Caco-2 (cell line): ENCODE data around the gene SYT9. TPM values are rescaled to one million over a fixed set of nuclear protein-coding genes. Genes with fewer than 3 reads are reported as not detected.
"Not testable (repeated sequence)": the region's sequence is repeated elsewhere in the genome, so short reads cannot be mapped to it uniquely, and the experiment has no call there.

Experiments used
- BruUV-seq: library from RNA; stranded (reverse); fragments of 400-500 nt; replicated peaks from 2 replicates; lab custom pipeline; 2021; lab: Mats Ljungman, UMichigan
- CTCF ChIA-PET: fragments of 300-600 bp; sonication (Branson Sonifier 250); formaldehyde crosslinking; loops from one replicate; lab custom pipeline; 2022; ENCODE audit warnings: antibody characterized with exemption; lab: Charles Lee
- POLR2A ChIA-PET: fragments of 300-600 bp; sonication (Branson Sonifier 250); formaldehyde crosslinking; loops from one replicate; lab custom pipeline; 2022; ENCODE audit warnings: antibody characterized with exemption; lab: Charles Lee
- DNase-seq, 2 experiments: peaks; one replicate each; pipeline versions ENCODE4 v3.0.0 to v3.0.0-alpha.2; 2020 to 2022
- H3K27me3 ChIP-seq: replicated peaks from 2 replicates; pipeline ENCODE4 v1.6.0; 2011; ENCODE audit warnings: low read length; ENCODE audit not compliant: control insufficient read depth, insufficient read depth
- H3K36me3 ChIP-seq: 2 replicates; pipeline ENCODE4 v1.5.1; 2011; ENCODE audit warnings: low read length; ENCODE audit not compliant: control insufficient read depth, insufficient read depth
- H3K4me1 ChIP-seq: fragments of 250-450 bp; sonication (Bioruptor Pico); 2 replicates; pipeline ENCODE4 v1.5.1; 2020; ENCODE audit warnings: mild to moderate bottlenecking
- H3K4me3 ChIP-seq: 2 replicates; pipeline ENCODE4 v1.5.1; 2011; ENCODE audit warnings: low read depth, mild to moderate bottlenecking, control low read depth, low read length
- H3K9me3 ChIP-seq: fragments of 250-450 bp; sonication (Bioruptor Pico); 2 replicates; pipeline ENCODE4 v1.5.1; 2020; ENCODE audit warnings: mild to moderate bottlenecking, moderate library complexity
- H3K27ac Mint-ChIP-seq: one replicate; pipeline ENCODE4 v1.8.0; 2022; ENCODE audit warnings: mixed read lengths; ENCODE audit not compliant: unreplicated experiment
- H3K27me3 Mint-ChIP-seq: one replicate; pipeline ENCODE4 v1.8.0; 2022; ENCODE audit warnings: mixed read lengths; ENCODE audit not compliant: insufficient read depth, unreplicated experiment
- H3K36me3 Mint-ChIP-seq: one replicate; pipeline ENCODE4 v1.8.0; 2022; ENCODE audit warnings: mild to moderate bottlenecking, mixed read lengths; ENCODE audit not compliant: insufficient read depth, unreplicated experiment
- H3K4me1 Mint-ChIP-seq: one replicate; pipeline ENCODE4 v1.8.0; 2022; ENCODE audit warnings: low read depth, mixed read lengths; ENCODE audit not compliant: unreplicated experiment
- H3K4me3 Mint-ChIP-seq: one replicate; pipeline ENCODE4 v1.8.0; 2022; ENCODE audit warnings: mild to moderate bottlenecking, moderate library complexity, mixed read lengths; ENCODE audit not compliant: unreplicated experiment
- H3K9me3 Mint-ChIP-seq: one replicate; pipeline ENCODE4 v1.8.0; 2022; ENCODE audit warnings: mixed read lengths; ENCODE audit not compliant: unreplicated experiment
- CTCF ChIP-seq, 2 experiments: fragments of 200-600 bp in 1 of 2; IDR thresholded peaks; 1 replicate in 1 of 2; 2 replicates in 1 of 2; pipeline versions ENCODE4 v1.5.1 to v1.8.0; 2011 to 2022; ENCODE audit warnings: antibody characterized with exemption in 1 of 2, control low read depth in 1 of 2, inconsistent platforms in 1 of 2, low read depth in 1 of 2, low read length in 1 of 2, mild to moderate bottlenecking in 1 of 2, moderate library complexity in 1 of 2; ENCODE audit not compliant: insufficient read depth in 1 of 2, severe bottlenecking in 1 of 2, unreplicated experiment in 1 of 2
- intact Hi-C: fragments of 100-400 bp; cut with micrococcal nuclease; formaldehyde crosslinking; loops from one replicate; pipeline ENCODE4 v1.10.0; 2022; ENCODE audit not compliant: unreplicated experiment
- total RNA-seq: library from RNA; stranded (reverse); gene quantifications from 2 replicates; pipeline ENCODE4 v1.2.3, GENCODE V29; 2022

The SYT9 gene
- total RNA-seq, 1 experiment from 2014 or later = not detected

GRCh38 chr11:7332962-7333361 lies 81.3 kb downstream of the SYT9 start:
- intact Hi-C loops = loop anchor here (5.0 kb wide), 1 partner anchor 49 kb away; no protein-coding TSS in a partner anchor
- H3K4me1 ChIP-seq = no peaks in the 10 kb centered on the region
- Mint-ChIP-seq H3K27ac (no peak overlapping the region), H3K36me3 (no peaks in the 10 kb centered on the region), H3K27me3 (peaks cover 6% of the 10 kb centered on the region), H3K9me3 (no peaks in the 10 kb centered on the region), H3K4me1 (no peaks in the 10 kb centered on the region), H3K4me3 (no peak overlapping the region)
- ChIA-PET POLR2A (no interaction called here), CTCF (interaction anchor here (1.1 kb wide), 1 partner anchor 109 kb away, joined by 4 read pairs; no protein-coding TSS in a partner anchor)
- H3K27me3 ChIP-seq = no peaks in the 10 kb centered on the region
- BruUV-seq = no TSS peak
- no peak overlapping the region for H3K4me3 ChIP-seq
- H3K36me3 ChIP-seq = no peaks in the 10 kb centered on the region
- H3K9me3 ChIP-seq = no peaks in the 10 kb centered on the region
- TF ChIP-seq CTCF (IDR thresholded peaks at IDR 0.05; ENCODE audit: insufficient read depth in 1 of 2, low read depth in 1 of 2, low read length in 1 of 2, severe bottlenecking in 1 of 2, unreplicated experiment in 1 of 2) = no peak
- no peak for DNase-seq

GRCh38 chr11:7335442-7335841 lies 83.7 kb downstream of the SYT9 start:
- H3K4me3 ChIP-seq, DNase-seq, H3K4me3 Mint-ChIP-seq, H3K9me3 Mint-ChIP-seq, CTCF ChIA-PET, H3K4me1 ChIP-seq, H3K36me3 ChIP-seq, intact Hi-C loops, H3K27ac Mint-ChIP-seq, H3K27me3 ChIP-seq, H3K9me3 ChIP-seq, H3K4me1 Mint-ChIP-seq, POLR2A ChIA-PET, BruUV-seq, H3K36me3 Mint-ChIP-seq: not testable (repeated sequence)
- H3K27me3 Mint-ChIP-seq = peaks cover 12% of the 10 kb centered on the region

- Mint-ChIP-seq H3K36me3 (no peaks in the 10 kb centered on the region), H3K27me3 (peaks cover 19% of the 10 kb centered on the region), H3K4me1 (no peaks in the 10 kb centered on the region), H3K4me3 (no peak overlapping the region), H3K27ac (no peak overlapping the region), H3K9me3 (no peaks in the 10 kb centered on the region)
- intact Hi-C loops = no loop called here
- CTCF ChIA-PET = no interaction called here
- no peak for TF ChIP-seq CTCF (IDR thresholded peaks at IDR 0.05; ENCODE audit: insufficient read depth in 1 of 2, low read depth in 1 of 2, low read length in 1 of 2, severe bottlenecking in 1 of 2, unreplicated experiment in 1 of 2)
- BruUV-seq = no TSS peak
- no peak for DNase-seq
- no peak overlapping the region for H3K4me3 ChIP-seq
- H3K4me1 ChIP-seq = no peaks in the 10 kb centered on the region
- no peaks in the 10 kb centered on the region for H3K27me3 ChIP-seq
- POLR2A ChIA-PET = no interaction called here
- no peaks in the 10 kb centered on the region for H3K9me3 ChIP-seq
- no peaks in the 10 kb centered on the region for H3K36me3 ChIP-seq
These were observed 89.8 kb downstream of the SYT9 start for GRCh38 chr11:7341551-7341950.
